Esophagus squamous epithelium (tissue), 4 donors: Measurements from ENCODE around the gene LPP.

Experiments
- CTCF ChIP-seq, 6 experiments: fragments of 450-650 bp in 4 of 6; fragments of 200-600 bp in 2 of 6; sonication (generic) in 2 of 6; IDR thresholded peaks; one replicate each; pipeline ENCODE4 v1.5.1; 2016 to 2019; ENCODE audit warnings: antibody characterized with exemption in 6 of 6, mild to moderate bottlenecking in 4 of 6, moderate library complexity in 4 of 6
- POLR2A ChIP-seq, 4 donors: fragments of 450-650 bp; IDR thresholded peaks; one replicate each; pipeline ENCODE4 v1.6.1; 2017; ENCODE audit warnings: antibody characterized with exemption in 4 of 4, mild to moderate bottlenecking in 4 of 4, moderate library complexity in 3 of 4

- TF ChIP-seq POLR2A (IDR thresholded peaks at IDR 0.05) (no peak), CTCF (IDR thresholded peaks at IDR 0.05) (no peak)
Measured at GRCh38 chr3:188214442-188214841, 60.5 kb downstream of the LPP start.
